ENCODE results near the gene NAT9. TPM values are rescaled to one million over a fixed set of nuclear protein-coding genes. Genes with fewer than 3 reads are reported as not detected.

The NAT9 gene
- polyA plus RNA-seq, 5 donors, result 39.2 to 55.3 (median 47.9) TPM

DNA sequence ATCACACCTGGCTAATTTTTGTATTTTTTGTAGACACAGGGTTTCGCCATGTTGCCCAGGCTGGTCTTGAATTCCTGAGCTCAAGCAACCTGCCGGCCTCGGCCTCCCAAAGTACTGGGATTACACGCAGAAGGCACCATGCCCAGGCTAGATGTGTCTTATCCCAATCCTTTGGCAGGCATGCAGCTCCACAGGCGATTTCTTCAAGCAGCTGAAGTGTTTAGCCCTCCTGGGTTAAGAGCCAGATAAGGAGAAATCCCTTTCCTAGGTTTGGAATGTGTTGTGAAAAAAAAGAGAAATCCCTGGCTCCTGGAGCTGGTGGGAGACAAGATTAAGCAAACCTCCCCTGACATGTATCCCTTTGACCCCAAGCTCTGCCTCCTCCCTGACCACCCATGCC lies 29.8 kb downstream of the NAT9 start:
- no peak for DNase-seq

DNA sequence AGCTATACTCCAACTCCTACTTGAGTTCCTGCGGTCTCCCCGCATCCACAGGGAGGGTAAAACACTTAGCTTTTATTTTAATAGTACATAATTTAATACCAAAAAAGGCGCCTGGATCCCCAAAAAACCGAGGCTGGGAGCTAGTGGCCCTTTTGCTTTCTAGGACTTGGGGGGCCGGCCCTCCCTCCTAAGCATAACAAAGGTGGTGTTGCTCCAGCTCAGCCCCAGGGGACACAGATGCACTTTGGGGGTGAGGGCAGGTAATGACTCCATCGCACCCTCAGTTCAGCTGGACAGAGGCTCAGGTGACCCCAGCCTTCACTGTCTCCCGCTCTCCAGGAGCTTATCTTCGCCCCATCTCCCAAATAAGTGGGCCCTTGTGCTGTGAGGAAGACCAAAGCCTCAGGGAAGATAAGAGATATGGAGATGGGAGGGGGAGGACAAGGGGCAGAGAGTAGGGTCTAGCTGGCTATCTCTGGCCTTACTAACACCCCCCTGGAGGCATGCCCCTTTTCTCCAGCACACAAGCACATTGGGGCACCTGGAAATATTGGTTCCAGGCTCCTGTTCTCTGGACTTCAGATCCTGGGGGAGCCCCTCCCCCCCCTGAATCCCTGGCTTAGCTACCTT lies 30.5 kb downstream of the NAT9 start:
- DNase-seq, result no peak

DNA sequence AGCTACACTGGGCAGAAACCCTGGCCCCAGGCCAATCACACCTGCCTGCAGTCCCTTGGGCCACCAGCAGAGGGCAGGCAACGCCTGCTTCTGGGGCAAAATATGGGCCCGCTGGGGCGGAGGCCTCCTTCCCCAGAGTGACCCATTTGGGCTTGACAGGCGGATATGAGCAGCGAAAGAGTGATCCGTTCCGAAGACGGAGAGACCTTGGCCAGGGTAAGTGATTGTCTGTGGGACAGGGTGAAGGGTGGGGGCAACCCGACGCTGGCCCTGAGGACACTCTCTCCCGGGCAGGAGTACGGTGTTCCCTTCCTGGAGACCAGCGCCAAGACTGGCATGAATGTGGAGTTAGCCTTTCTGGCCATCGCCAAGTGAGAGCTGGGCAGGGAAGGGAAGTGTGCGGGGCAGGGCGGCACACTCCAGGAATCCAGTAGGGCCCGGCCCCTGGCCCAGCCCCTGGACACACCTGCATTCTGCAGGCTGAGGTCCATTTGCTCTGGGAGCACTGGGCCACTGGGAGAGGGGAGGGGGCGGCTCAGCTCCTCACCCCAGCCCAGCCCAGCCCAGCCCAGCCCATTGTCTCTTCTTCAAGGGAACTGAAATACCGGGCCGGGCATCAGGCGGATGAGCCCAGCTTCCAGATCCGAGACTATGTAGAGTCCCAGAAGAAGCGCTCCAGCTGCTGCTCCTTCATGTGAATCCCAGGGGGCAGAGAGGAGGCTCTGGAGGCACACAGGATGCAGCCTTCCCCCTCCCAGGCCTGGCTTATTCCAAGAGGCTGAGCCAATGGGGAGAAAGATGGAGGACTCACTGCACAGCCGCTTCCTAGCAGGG lies 31.2 kb downstream of the NAT9 start:
- peak; percentile 70 to 75 for DNase-seq

- no peak for DNase-seq
These were observed 31.8 kb downstream of the NAT9 start for GRCh38 chr17:74744349-74744713.

DNA sequence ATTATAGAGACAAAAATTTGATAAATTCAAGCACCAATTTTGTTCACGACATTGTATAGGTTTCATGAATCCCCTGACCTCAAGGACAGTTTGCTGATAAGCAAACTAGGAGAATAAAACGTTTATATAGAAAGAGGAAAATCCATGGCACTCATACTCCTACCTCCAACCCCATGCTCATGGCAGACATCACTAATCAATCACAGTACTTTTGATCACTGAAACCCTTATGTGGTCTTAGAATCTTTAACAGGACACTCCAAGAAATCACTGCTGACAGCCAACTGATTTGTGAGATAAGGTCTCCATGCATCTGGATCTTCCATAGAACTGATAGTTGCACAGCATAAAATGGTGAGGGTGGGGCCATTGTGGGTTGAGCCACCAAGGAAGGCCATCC lies 32.4 kb downstream of the NAT9 start:
- no peak for DNase-seq

GRCh38 chr17:74742978-74743545 lies 33.1 kb downstream of the NAT9 start:
- DNase-seq, result no peak

DNA sequence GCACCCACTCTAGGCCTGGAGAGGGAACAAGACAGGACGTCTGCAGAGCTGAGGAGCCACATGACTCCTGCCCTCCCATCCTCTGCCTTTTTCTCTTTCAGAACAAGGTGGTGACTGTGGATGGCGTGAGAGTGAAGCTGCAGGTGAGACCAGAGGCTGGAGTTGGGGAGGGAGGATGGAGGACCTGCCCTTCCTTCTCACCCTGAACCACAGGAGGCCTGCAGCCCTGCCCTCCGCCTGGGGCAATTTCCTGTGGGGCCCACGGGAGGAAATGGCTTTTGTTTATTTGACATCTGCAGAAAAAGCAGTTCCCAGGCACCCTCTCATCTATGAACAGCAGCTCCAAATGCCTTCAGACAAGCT lies 34.0 kb downstream of the NAT9 start:
- no peak for DNase-seq

- no peak for DNase-seq
These were observed 35.3 kb downstream of the NAT9 start for GRCh38 chr17:74740641-74741387.

GRCh38 chr17:74740173-74740572 lies 36.0 kb downstream of the NAT9 start:
- no peak for DNase-seq

- no peak for DNase-seq
These were observed 36.8 kb downstream of the NAT9 start for GRCh38 chr17:74739227-74739831.

- peak; percentile 83 to 85 for DNase-seq
These were observed 37.8 kb downstream of the NAT9 start for GRCh38 chr17:74738051-74738996.

GRCh38 chr17:74737299-74738050 lies 38.7 kb downstream of the NAT9 start:
- no peak for DNase-seq

DNA sequence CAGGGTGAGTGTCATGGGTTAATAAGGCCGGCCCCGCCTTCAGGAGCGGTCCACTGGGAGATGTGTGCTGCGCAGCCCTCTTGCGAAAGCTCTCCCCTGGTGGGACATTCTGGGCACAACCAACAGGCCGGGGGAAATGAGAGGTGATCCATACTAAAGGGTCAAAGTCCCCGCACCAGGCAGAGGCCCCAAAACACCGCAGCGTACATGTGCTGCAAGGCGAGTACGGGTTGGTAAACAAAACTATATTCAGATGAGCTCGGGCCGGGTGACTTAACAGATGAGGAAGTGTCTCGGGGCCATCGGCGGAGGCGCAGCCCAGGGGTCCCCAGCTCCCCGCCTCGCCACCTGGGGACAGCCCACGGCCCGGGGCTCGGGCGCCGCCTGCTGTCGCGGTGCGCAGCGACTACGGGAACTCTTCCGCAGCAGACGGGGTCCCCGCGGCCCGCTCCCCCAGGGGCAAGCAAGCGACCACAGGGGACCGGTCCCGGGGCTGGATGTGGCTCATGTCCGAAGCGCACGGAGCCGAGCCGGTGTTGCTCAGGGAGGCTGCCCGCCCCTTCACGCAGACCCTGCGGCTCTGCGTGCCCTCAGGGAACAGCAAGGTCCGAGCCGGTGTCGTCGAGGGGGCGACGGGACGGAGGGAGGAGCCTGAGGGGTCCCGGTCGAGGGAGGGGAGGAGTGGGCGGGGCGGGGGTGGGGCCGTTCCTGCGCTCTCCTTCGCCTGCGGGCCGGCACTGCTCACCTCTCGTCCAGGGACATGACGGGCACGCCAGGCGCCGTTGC lies 39.4 kb downstream of the NAT9 start, which contains the start of gene RAB37:
TSS of gene RAB37 (plus strand) at position 744 of the 786 bp plus-strand sequence. CDS start at position 761, 17 bp downstream.
- DNase-seq, result no peak

GRCh38 chr17:74734256-74734655 lies 41.9 kb downstream of the NAT9 start:
- no peak for DNase-seq

GRCh38 chr17:74733365-74734122 lies 42.6 kb downstream of the NAT9 start:
- DNase-seq, result no peak

- DNase-seq, result no peak
These were observed 43.9 kb downstream of the NAT9 start for GRCh38 chr17:74732042-74732867.

DNA sequence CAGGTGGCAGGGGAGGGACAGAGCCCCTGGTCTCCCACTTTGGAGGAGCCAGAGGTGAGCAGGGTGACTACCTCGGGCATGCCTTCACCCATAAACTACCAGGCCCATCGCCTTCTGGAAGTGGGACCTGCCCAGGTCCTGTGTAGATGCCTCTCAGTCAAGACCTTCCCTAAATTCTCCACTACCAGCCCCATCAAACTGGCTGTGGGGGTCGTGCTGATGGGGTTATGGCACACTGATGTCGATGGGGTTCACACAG lies 44.9 kb downstream of the NAT9 start:
- DNase-seq, result no peak

Measured in right lung (tissue), 5 donors.